BE2C (cell line): ENCODE data around the gene CAMTA1.

Experiments used
- DNase-seq: peaks from one replicate; pipeline ENCODE4 v3.0.0-alpha.2; 2020
- H3K27me3 ChIP-seq: fragments of 250-450 bp; sonication (Bioruptor Pico); 2 replicates; pipeline ENCODE4 v1.5.1; 2020; ENCODE audit warnings: mild to moderate bottlenecking
- H3K36me3 ChIP-seq: fragments of 250-450 bp; sonication (Bioruptor Pico); 2 replicates; pipeline ENCODE4 v1.5.1; 2020; ENCODE audit warnings: mild to moderate bottlenecking
- H3K4me1 ChIP-seq: fragments of 250-450 bp; sonication (Bioruptor Pico); 2 replicates; pipeline ENCODE4 v1.5.1; 2020
- H3K4me3 ChIP-seq: 2 replicates; pipeline ENCODE4 v1.5.1; 2011; ENCODE audit warnings: low read depth, low read length
- H3K9me3 ChIP-seq: fragments of 250-450 bp; sonication (Bioruptor Pico); 2 replicates; pipeline ENCODE4 v1.5.1; 2020
- CTCF ChIP-seq: IDR thresholded peaks from 2 replicates; pipeline ENCODE4 v1.5.1; 2012; ENCODE audit warnings: mild to moderate bottlenecking, low read depth, low read length

CAMTA1 gene

DNA sequence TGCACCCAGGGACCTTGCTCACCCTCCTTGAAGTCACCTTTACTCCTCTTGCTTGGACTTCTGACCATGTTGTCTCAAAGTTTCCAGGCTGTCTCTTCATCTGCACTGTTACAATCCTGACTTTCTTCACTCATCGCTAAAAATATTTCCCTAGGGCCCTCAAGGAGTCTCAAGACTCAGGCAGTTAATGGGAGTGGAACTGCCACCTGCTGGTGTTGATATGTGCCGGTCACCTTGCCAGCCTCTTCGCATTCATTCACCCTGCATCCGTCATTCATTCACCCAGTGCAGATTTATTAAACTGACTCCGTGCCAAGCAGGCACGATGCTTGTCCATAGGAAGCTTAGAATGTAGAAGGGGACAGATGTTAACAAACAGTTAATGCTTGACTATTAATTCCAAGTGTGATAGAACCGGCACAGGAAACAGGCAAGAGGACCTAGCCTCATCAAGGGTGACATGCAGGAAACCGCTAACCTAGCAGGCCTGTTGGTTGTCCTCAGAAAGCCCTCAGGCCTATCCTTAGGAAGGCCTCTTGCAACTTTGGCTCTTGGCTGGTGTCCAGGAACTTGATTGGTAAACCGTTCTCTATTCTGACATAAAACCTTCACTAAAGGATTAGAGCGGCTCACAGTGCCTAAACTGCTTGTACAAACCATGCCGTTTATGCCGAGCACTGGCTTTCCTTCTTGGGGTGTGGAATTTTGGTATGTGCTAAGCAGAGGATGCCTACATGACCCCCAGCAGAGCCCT, 342.2 kb downstream of the CAMTA1 start:
- Histone ChIP-seq H3K36me3 (no peaks in the 10 kb centered on the region), H3K4me3 (no peak overlapping the region), H3K9me3 (no peaks in the 10 kb centered on the region), H3K4me1 (no peaks in the 10 kb centered on the region), H3K27me3 (no peaks in the 10 kb centered on the region)
- peak; percentile 25 for DNase-seq
- no peak; the same call in 1 of the 2 replicates for TF ChIP-seq CTCF

DNA sequence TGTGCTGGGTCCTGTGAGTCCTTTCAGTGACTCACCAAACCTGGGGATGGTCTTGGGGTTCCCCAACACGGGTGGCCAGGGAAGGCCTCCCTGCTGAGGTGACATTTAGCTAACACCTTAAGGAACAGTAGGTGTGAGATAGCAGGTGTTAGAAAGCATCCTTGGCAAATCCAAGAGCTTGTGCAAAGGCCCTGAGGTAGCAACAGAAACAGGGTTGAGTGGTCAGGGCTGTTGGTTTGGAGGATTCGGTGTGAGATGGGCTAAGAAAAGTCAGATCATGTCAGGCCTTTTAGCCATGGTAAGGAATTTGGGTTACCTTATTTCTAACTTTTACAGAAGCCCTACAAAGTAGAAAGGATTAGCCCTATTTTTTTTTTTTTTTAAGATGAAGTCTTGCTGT, 343.0 kb downstream of the CAMTA1 start:
- no peaks in the 10 kb centered on the region for H3K9me3 ChIP-seq
- DNase-seq, result no peak
- H3K4me1 ChIP-seq, result no peaks in the 10 kb centered on the region
- H3K36me3 ChIP-seq, result no peaks in the 10 kb centered on the region
- no peak for TF ChIP-seq CTCF
- no peaks in the 10 kb centered on the region for H3K27me3 ChIP-seq
- H3K4me3 ChIP-seq, result no peak overlapping the region

- Histone ChIP-seq H3K4me3 (no peak overlapping the region), H3K27me3 (no peaks in the 10 kb centered on the region), H3K4me1 (no peaks in the 10 kb centered on the region), H3K9me3 (no peaks in the 10 kb centered on the region), H3K36me3 (no peaks in the 10 kb centered on the region)
- no peak for DNase-seq
- TF ChIP-seq CTCF, result no peak
These were observed 344.9 kb downstream of the CAMTA1 start for GRCh38 chr1:7130127-7130526.

DNA sequence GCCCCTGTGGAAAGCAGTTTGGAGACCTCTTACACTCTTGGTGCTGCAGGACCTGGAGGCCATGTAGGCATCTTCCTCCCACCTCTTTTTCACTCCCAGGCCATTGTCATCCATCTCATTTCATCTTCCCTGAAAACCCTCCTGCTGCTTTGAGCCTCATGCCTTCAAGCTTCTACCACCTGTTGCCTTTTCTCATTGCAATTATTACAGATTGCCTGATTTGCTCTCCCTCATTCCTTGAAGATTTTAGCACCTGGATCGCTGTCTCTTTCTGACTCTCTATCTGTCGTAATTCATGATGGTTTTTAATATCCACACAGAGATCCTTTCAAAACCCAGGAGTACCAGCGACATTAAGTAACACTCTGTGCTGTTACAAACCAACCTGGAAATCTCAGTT, 350.2 kb downstream of the CAMTA1 start:
- H3K9me3 ChIP-seq, result no peaks in the 10 kb centered on the region
- H3K36me3 ChIP-seq, result no peaks in the 10 kb centered on the region
- no peak for TF ChIP-seq CTCF
- no peaks in the 10 kb centered on the region for H3K27me3 ChIP-seq
- no peaks in the 10 kb centered on the region for H3K4me1 ChIP-seq
- no peak overlapping the region for H3K4me3 ChIP-seq
- no peak for DNase-seq

- Histone ChIP-seq H3K27me3 (no peaks in the 10 kb centered on the region), H3K9me3 (no peaks in the 10 kb centered on the region), H3K4me1 (no peaks in the 10 kb centered on the region), H3K4me3 (no peak overlapping the region), H3K36me3 (no peaks in the 10 kb centered on the region)
- DNase-seq, result no peak
- no peak for TF ChIP-seq CTCF
These were observed 351.1 kb downstream of the CAMTA1 start for GRCh38 chr1:7136166-7136953.

- DNase-seq, result no peak
- Histone ChIP-seq H3K4me1 (no peaks in the 10 kb centered on the region), H3K4me3 (no peak overlapping the region), H3K9me3 (no peaks in the 10 kb centered on the region), H3K36me3 (no peaks in the 10 kb centered on the region), H3K27me3 (no peaks in the 10 kb centered on the region)
- no peak for TF ChIP-seq CTCF
These were observed 355.0 kb downstream of the CAMTA1 start for GRCh38 chr1:7140251-7140650.
